H1 (cell line): ENCODE data around the gene OVOL3.

Experiments used
- CEBPB ChIP-seq: IDR thresholded peaks from 2 replicates; pipeline ENCODE4 v1.6.1; 2012; ENCODE audit warnings: low read depth, low read length
- CHD1 ChIP-seq: IDR thresholded peaks from 2 replicates; pipeline ENCODE4 v1.6.1; 2012; ENCODE audit warnings: low read depth, low read length, improper control_type of control experiment
- CTBP2 ChIP-seq: IDR thresholded peaks from 2 replicates; pipeline ENCODE4 v1.7.0; 2011; ENCODE audit warnings: borderline replicate concordance, mild to moderate bottlenecking, moderate library complexity, mixed read lengths, low read length; ENCODE audit not compliant: insufficient read depth, insufficient read length
- E2F6 ChIP-seq: IDR thresholded peaks from 2 replicates; pipeline ENCODE4 v1.6.1; 2012; ENCODE audit warnings: inconsistent platforms
- EZH2 ChIP-seq: fragments of 200-600 bp; sonication (generic); IDR thresholded peaks from 2 replicates; pipeline ENCODE4 v1.7.1; 2012; ENCODE audit warnings: low read depth, mild to moderate bottlenecking, moderate library complexity, low read length, inconsistent platforms; ENCODE audit not compliant: severe bottlenecking
- KDM1A ChIP-seq: fragments of 200-600, 300-600 bp; sonication (generic); IDR thresholded peaks from 2 replicates; pipeline ENCODE4 v1.7.1; 2016; ENCODE audit warnings: mild to moderate bottlenecking, low read length, borderline replicate concordance
- MAFK ChIP-seq: IDR thresholded peaks from 2 replicates; pipeline ENCODE4 v1.6.1; 2012; ENCODE audit warnings: low read depth, mild to moderate bottlenecking, improper control_type of control experiment, low read length
- MAX ChIP-seq: IDR thresholded peaks from 2 replicates; pipeline ENCODE4 v1.6.1; 2012; ENCODE audit warnings: inconsistent platforms
- POLR2A ChIP-seq, 2 experiments: IDR thresholded peaks; 1 replicate in 1 of 2; 2 replicates in 1 of 2; pipeline ENCODE4 v1.6.1; 2011; ENCODE audit warnings: low read depth in 2 of 2, low read length in 2 of 2, mild to moderate bottlenecking in 2 of 2; ENCODE audit errors: control extremely low read depth in 1 of 2
- POLR2AphosphoS5 ChIP-seq: IDR thresholded peaks from 2 replicates; pipeline ENCODE4 v1.6.1; 2011; ENCODE audit warnings: low read depth, low read length
- SIN3A ChIP-seq, 2 experiments: IDR thresholded peaks in 1 of 2; conservative IDR thresholded peaks in 1 of 2; 2 replicates each; pipeline ENCODE4 v1.6.1; 2011 to 2012; ENCODE audit warnings: low read length in 2 of 2, improper control_type of control experiment in 1 of 2, low read depth in 1 of 2, mild to moderate bottlenecking in 1 of 2
- TAF7 ChIP-seq: optimal IDR thresholded peaks from 2 replicates; pipeline ENCODE3; 2011; ENCODE audit warnings: low read depth, mild to moderate bottlenecking, inconsistent platforms, low read length, moderate library complexity, borderline replicate concordance
- TBP ChIP-seq: IDR thresholded peaks from 2 replicates; pipeline ENCODE4 v1.6.1; 2011; ENCODE audit warnings: low read depth, low read length, improper control_type of control experiment
- TF ChIP-seq, protein P1 (sequence below), 3 experiments: IDR thresholded peaks; 1 replicate in 2 of 3; 2 replicates in 1 of 3; pipeline versions ENCODE4 v1.5.1 to v1.6.1; 2011; ENCODE audit warnings: low read length in 3 of 3, mild to moderate bottlenecking in 3 of 3, inconsistent platforms in 2 of 3, low read depth in 1 of 3, moderate library complexity in 1 of 3; ENCODE audit not compliant: insufficient read depth in 1 of 3; ENCODE audit errors: control extremely low read depth in 1 of 3

DNA sequence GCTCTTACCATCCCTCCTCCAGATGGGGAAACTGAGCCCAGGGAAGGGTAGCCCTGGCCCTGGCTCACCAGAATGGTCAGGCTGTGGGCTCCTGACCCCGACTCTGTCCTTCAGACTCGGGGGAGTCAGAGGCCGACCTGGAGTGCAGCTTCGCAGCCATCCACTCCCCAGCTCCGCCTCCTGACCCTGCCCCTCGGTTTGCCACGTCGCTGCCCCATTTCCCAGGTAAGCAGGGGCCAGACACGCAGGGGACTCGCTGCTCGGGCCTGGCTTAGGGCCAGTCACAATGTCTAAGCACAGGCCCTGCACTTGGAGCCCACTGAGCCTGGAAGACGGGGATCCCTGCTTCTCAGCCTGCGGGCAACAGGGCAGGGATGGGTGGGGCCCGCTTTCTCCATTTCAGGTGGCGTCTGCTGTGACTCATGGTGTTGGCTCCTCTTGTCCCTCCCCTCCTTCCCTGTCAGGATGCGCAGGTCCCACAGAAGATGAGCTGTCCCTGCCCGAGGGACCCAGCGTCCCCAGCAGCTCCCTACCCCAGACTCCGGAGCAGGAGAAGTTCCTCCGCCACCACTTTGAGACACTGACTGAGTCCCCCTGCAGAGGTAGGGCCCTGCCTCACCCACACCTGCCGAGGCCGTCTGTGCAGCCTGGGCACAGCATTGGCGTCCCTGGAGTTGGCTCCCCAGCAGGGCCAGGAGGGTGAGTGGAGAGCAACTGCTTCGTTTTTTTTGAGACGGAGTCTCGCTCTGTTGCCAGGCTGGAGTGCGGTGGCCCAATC lies 9.2 kb upstream of the OVOL3 start:
- TF ChIP-seq CEBPB (no peak), MAX (no peak), POLR2AphosphoS5 (no peak), SIN3A (conservative IDR thresholded peaks at IDR 0.05 in 1 of 2, IDR thresholded peaks at IDR 0.05 in 1 of 2; ENCODE audit: low read depth in 1 of 2, low read length in 2 of 2) (no peak), TBP (no peak), EZH2 (no peak), E2F6 (no peak), KDM1A (no peak), POLR2A (IDR thresholded peaks at IDR 0.05; ENCODE audit: control extremely low read depth in 1 of 2, low read depth in 2 of 2, low read length in 2 of 2) (no peak), MAFK (no peak), CTBP2 (no peak), CHD1 (no peak), TAF7 (no peak)
- TF ChIP-seq, protein P1, sequence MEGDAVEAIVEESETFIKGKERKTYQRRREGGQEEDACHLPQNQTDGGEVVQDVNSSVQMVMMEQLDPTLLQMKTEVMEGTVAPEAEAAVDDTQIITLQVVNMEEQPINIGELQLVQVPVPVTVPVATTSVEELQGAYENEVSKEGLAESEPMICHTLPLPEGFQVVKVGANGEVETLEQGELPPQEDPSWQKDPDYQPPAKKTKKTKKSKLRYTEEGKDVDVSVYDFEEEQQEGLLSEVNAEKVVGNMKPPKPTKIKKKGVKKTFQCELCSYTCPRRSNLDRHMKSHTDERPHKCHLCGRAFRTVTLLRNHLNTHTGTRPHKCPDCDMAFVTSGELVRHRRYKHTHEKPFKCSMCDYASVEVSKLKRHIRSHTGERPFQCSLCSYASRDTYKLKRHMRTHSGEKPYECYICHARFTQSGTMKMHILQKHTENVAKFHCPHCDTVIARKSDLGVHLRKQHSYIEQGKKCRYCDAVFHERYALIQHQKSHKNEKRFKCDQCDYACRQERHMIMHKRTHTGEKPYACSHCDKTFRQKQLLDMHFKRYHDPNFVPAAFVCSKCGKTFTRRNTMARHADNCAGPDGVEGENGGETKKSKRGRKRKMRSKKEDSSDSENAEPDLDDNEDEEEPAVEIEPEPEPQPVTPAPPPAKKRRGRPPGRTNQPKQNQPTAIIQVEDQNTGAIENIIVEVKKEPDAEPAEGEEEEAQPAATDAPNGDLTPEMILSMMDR (IDR thresholded peaks at IDR 0.05; ENCODE audit: control extremely low read depth in 1 of 3, insufficient read depth in 1 of 3, low read depth in 1 of 3, low read length in 3 of 3) = no peak
